ENCODE data around the gene RHAG.
"Not testable (repeated sequence)": the region's sequence is repeated elsewhere in the genome, so short reads cannot be mapped to it uniquely, and the experiment has no call there.

RHAG gene

DNA sequence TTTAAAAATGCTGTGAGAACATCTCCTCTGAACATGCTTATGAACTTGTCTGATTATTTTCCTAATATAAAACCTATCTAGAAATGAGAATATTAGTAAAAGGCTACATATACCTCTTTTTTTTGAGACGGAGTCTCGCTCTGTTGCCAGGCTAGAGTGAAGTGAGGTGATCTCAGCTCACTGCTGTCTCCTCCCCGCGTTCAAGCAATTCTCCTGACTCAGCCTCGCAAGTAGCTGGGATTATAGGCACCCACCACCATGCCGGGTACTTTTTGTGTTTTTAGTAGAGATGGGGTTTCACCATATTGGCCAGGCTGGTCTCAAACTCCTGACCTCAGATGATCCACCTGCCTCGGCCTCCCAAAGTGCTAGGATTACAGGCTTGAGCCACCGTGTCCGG lies 28.4 kb downstream of the RHAG start:
- not testable (repeated sequence) for H3K27ac ChIP-seq (ENCODE audit: low read depth, low read length); H3K9me3 ChIP-seq (ENCODE audit: control insufficient read depth, insufficient read depth, low read depth, low read length); H3K36me3 ChIP-seq (ENCODE audit: control insufficient read depth, insufficient read depth, low read length); H3K9ac ChIP-seq (ENCODE audit: low read length); H3K4me1 ChIP-seq (ENCODE audit: control insufficient read depth, insufficient read depth, low read length); H3K27me3 ChIP-seq (ENCODE audit: control insufficient read depth, insufficient read depth, low read length); H3K4me3 ChIP-seq (ENCODE audit: low read depth, low read length)

DNA sequence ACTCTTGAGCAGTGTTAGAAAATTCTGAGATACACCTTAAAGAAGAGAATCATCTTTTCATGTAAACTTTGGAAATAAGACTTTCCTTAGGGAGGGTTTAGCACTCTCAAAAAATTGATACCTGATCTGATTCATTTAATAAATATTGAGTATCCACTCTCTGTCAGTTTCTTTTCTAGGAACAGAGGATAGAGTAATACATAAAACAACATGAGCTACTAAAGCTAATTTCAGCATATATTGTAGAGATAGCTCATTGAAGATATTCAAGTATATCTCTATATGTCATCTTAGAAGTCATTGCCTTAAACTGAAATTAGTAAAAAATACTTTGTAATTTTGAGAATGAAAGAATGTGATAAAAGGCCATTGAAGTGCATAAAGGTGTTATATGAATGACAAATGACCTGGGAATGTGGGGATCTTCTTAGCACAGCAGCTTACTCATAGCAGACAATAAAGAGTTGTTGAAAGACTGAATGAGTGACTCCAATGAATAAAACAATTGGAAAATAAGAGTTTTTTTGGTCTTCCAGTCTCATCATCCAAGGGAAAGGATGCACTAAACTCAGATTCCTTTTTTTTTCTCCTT lies 29.2 kb downstream of the RHAG start:
- Histone ChIP-seq H3K27me3 (ENCODE audit: control insufficient read depth, insufficient read depth, low read length) (no peaks in the 10 kb centered on the region), H3K27ac (ENCODE audit: low read depth, low read length) (no peak overlapping the region), H3K9me3 (ENCODE audit: control insufficient read depth, insufficient read depth, low read depth, low read length) (no peaks in the 10 kb centered on the region), H3K4me3 (ENCODE audit: low read depth, low read length) (no peak overlapping the region), H3K4me1 (ENCODE audit: control insufficient read depth, insufficient read depth, low read length) (peaks cover 4% of the 10 kb centered on the region; the same call in 1 of the 2 replicates), H3K36me3 (ENCODE audit: control insufficient read depth, insufficient read depth, low read length) (no peaks in the 10 kb centered on the region), H3K9ac (ENCODE audit: low read length) (no peak overlapping the region)

DNA sequence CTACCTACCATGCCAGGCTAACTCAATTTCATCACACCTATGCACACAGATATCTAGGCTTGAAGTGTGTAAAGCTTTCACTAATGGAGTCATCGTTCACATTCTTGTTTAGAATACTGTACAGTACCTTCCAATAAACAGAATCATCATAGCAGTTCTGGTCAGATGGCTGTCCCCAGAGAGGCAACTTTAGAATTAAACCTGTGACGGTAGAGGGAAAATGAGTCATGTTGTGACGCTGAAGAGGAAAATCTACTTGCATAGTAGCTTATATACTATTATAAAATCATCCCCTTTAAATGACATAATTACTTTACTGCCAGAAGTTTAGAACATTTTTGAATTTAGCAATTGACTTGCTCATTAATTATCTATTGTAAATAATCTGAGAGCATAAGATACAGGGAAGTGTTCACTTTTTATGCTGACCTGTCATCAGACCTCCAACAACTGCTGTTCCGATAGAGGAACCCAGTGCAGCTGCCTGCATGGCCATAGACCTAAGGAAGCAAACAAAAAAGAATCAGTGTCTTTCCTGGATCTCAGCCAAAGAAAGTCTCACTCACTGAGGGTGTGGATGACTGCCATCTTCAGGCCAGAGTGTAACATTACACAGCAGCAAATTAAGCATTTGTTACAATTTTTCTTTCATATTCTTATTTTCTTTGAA lies 29.8 kb downstream of the RHAG start:
- Histone ChIP-seq H3K4me1 (ENCODE audit: control insufficient read depth, insufficient read depth, low read length) (peaks cover 4% of the 10 kb centered on the region; the same call in 1 of the 2 replicates), H3K36me3 (ENCODE audit: control insufficient read depth, insufficient read depth, low read length) (no peaks in the 10 kb centered on the region), H3K27ac (ENCODE audit: low read depth, low read length) (no peak overlapping the region), H3K27me3 (ENCODE audit: control insufficient read depth, insufficient read depth, low read length) (no peaks in the 10 kb centered on the region), H3K4me3 (ENCODE audit: low read depth, low read length) (no peak overlapping the region), H3K9ac (ENCODE audit: low read length) (no peak overlapping the region), H3K9me3 (ENCODE audit: control insufficient read depth, insufficient read depth, low read depth, low read length) (no peaks in the 10 kb centered on the region)

DNA sequence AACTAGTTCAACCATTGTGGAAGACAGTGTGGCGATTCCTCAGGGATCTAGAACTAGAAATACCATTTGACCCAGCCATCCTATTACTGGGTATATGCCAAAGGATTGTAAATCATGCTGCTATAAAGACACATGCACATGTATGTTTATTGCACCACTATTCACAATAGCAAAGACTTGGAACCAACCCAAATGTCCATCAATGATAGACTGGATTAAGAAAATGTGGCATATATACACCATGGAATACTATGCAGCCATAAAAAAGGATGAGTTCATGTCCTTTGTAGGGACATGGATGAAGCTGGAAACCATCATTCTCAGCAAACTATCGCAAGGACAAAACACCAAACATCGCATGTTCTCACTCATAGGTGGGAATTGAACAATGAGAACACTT lies 32.6 kb downstream of the RHAG start:
- H3K36me3 ChIP-seq (ENCODE audit: control insufficient read depth, insufficient read depth, low read length); H3K9me3 ChIP-seq (ENCODE audit: control insufficient read depth, insufficient read depth, low read depth, low read length); H3K27me3 ChIP-seq (ENCODE audit: control insufficient read depth, insufficient read depth, low read length); H3K4me1 ChIP-seq (ENCODE audit: control insufficient read depth, insufficient read depth, low read length); H3K27ac ChIP-seq (ENCODE audit: low read depth, low read length); H3K4me3 ChIP-seq (ENCODE audit: low read depth, low read length); H3K9ac ChIP-seq (ENCODE audit: low read length): not testable (repeated sequence)

DNA sequence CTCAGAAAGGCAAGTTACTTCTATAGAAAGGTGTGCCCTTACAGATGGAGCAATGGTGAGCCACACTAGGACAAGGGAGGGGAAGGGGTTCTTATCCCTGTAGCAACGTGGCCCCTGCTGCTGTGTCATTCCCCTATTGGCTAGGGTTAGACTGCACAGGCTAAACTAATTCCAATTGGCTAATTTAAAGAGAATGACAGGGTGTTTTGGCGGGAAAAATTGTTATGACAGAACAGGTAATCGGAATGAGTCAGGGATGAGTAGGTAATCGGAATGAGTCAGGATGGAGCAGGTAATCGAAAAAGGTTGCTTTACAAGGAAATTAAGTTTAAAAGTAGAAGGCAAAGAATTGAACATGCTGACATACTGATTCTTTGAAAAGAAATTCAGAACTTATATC lies 49.4 kb downstream of the RHAG start:
- H3K9ac ChIP-seq (ENCODE audit: low read length); H3K4me3 ChIP-seq (ENCODE audit: low read depth, low read length); H3K4me1 ChIP-seq (ENCODE audit: control insufficient read depth, insufficient read depth, low read length); H3K36me3 ChIP-seq (ENCODE audit: control insufficient read depth, insufficient read depth, low read length); H3K9me3 ChIP-seq (ENCODE audit: control insufficient read depth, insufficient read depth, low read depth, low read length); H3K27me3 ChIP-seq (ENCODE audit: control insufficient read depth, insufficient read depth, low read length); H3K27ac ChIP-seq (ENCODE audit: low read depth, low read length): not testable (repeated sequence)

DNA sequence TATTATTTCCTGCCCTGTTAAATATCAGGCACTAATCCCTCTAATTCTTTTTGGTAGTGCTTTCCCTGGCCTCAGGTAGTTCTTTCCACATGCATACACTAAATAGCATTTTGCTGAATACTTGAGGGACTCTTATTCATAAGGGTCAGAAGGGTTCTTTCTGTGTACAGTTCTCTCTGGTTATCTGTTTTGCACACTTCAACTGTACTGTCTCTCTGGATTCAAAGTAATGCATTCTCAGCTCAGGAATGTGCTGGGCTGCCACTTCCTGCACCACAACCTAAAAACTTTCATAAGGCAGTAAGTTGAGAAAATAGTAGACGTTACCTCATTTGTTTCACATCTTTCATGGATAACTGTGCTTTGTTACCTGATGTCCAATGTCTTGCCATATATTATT lies 54.1 kb downstream of the RHAG start:
- no peaks in the 10 kb centered on the region for H3K36me3 ChIP-seq (ENCODE audit: control insufficient read depth, insufficient read depth, low read length)
- H3K27ac ChIP-seq (ENCODE audit: low read depth, low read length), result no peak overlapping the region
- H3K27me3 ChIP-seq (ENCODE audit: control insufficient read depth, insufficient read depth, low read length), result no peaks in the 10 kb centered on the region
- H3K4me3 ChIP-seq (ENCODE audit: low read depth, low read length), result no peak overlapping the region
- peaks cover 3% of the 10 kb centered on the region; the same call in 1 of the 2 replicates for H3K4me1 ChIP-seq (ENCODE audit: control insufficient read depth, insufficient read depth, low read length)
- H3K9ac ChIP-seq (ENCODE audit: low read length), result no peak overlapping the region
- H3K9me3 ChIP-seq (ENCODE audit: control insufficient read depth, insufficient read depth, low read depth, low read length), result no peaks in the 10 kb centered on the region

DNA sequence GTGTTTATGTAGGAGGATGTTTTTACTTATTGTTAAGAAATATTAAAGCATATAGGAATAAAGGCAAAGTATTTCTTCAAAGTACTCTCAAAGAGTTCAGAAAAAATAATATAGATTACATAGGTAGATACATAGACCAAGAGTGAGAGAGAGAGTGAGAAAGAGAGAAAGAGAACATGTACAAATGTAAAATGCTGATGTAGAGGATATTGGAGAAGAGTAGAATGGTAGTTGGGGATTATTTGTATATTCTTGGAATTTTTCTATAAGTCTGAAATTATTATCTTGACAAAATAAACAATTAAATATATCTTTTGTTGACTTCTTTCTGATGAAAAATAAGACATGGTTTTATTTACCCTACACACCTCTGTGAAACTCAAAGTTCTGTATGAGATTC lies 57.0 kb downstream of the RHAG start:
- Histone ChIP-seq H3K36me3 (ENCODE audit: control insufficient read depth, insufficient read depth, low read length) (no peaks in the 10 kb centered on the region), H3K9ac (ENCODE audit: low read length) (no peak overlapping the region), H3K27ac (ENCODE audit: low read depth, low read length) (no peak overlapping the region), H3K27me3 (ENCODE audit: control insufficient read depth, insufficient read depth, low read length) (no peaks in the 10 kb centered on the region), H3K9me3 (ENCODE audit: control insufficient read depth, insufficient read depth, low read depth, low read length) (no peaks in the 10 kb centered on the region), H3K4me1 (ENCODE audit: control insufficient read depth, insufficient read depth, low read length) (no peaks in the 10 kb centered on the region), H3K4me3 (ENCODE audit: low read depth, low read length) (no peak overlapping the region)

DNA sequence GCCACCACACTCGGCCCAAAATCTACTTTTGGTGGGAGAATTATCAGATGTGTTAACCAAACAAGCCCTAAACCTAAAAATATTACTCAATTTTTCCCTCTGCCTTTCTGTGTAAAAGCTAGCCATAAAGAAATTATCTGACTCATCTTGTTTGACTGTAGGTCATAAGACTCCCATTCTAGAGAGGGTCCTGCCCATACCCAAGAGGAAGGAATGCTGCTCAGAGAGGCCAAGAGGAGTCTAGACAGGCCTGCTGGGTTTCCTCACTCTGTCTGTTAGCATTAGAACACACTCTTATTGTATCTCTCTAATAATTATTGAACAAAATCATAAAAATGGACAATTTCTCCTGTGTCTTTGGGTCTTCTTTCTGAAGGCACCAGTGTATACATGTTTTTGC lies 60.0 kb downstream of the RHAG start:
- Histone ChIP-seq H3K36me3 (ENCODE audit: control insufficient read depth, insufficient read depth, low read length) (no peaks in the 10 kb centered on the region), H3K27me3 (ENCODE audit: control insufficient read depth, insufficient read depth, low read length) (peaks cover 15% of the 10 kb centered on the region), H3K4me3 (ENCODE audit: low read depth, low read length) (no peak overlapping the region), H3K27ac (ENCODE audit: low read depth, low read length) (no peak overlapping the region), H3K9me3 (ENCODE audit: control insufficient read depth, insufficient read depth, low read depth, low read length) (no peaks in the 10 kb centered on the region), H3K4me1 (ENCODE audit: control insufficient read depth, insufficient read depth, low read length) (no peaks in the 10 kb centered on the region), H3K9ac (ENCODE audit: low read length) (no peak overlapping the region)

DNA sequence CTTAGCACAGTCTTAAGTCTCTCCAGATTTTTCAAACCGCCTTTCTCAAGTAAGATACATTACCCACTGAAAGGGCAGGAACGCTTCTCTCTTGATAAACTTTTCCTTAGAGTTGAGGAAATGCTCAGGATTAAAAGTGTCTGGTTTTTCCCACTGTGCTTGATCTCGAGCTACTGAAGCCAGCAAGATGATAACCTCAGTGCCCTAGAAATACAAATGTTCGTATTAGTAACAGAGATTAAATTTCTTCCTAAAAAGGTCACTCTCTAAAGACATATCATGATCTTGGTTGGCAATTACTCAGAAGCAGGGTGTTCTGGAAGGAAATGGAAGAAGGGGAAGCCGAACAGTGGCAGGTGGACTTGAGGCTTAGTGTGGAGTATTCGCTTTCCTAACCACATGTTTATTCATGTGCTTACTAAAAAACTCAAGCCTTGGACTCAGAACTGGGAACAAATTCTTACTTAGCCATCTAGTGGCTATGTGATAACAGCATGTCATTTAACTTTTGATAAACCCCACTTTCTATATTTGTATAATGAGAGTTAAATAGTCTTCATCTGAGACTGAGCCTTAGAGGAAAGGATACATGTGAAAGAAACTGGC lies 66.1 kb downstream of the RHAG start:
- Histone ChIP-seq H3K4me1 (ENCODE audit: control insufficient read depth, insufficient read depth, low read length) (no peaks in the 10 kb centered on the region), H3K27ac (ENCODE audit: low read depth, low read length) (no peak overlapping the region)

DNA sequence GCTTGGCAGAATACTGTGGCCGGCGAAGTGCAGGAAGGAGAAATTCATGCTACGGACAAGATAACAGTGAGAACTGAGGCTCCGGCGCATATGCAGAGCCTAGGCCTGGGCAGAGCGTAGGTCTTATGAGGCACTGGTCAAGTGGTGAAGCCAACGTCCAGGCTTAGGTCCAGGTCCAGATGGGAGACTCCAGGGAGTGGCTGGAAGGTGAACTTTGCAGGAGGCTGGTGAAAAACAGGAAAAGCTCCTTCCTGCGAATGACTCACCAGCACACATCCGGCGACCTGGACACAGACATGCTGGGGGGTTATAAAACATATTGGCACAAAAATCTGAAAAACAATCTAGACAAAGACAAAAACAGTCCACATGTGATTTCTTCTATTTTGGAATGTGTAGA lies 70.8 kb downstream of the RHAG start:
- Histone ChIP-seq H3K36me3 (ENCODE audit: control insufficient read depth, insufficient read depth, low read length) (no peaks in the 10 kb centered on the region), H3K27ac (ENCODE audit: low read depth, low read length) (no peak overlapping the region), H3K4me1 (ENCODE audit: control insufficient read depth, insufficient read depth, low read length) (no peaks in the 10 kb centered on the region), H3K9me3 (ENCODE audit: control insufficient read depth, insufficient read depth, low read depth, low read length) (no peaks in the 10 kb centered on the region), H3K27me3 (ENCODE audit: control insufficient read depth, insufficient read depth, low read length) (peaks cover 72% of the 10 kb centered on the region), H3K9ac (ENCODE audit: low read length) (no peak overlapping the region), H3K4me3 (ENCODE audit: low read depth, low read length) (no peak overlapping the region)

More for the DNA sequence above, 66.1 kb downstream of the RHAG start:
- Histone ChIP-seq H3K9me3 (ENCODE audit: control insufficient read depth, insufficient read depth, low read depth, low read length) (no peaks in the 10 kb centered on the region), H3K9ac (ENCODE audit: low read length) (no peak overlapping the region), H3K36me3 (ENCODE audit: control insufficient read depth, insufficient read depth, low read length) (no peaks in the 10 kb centered on the region), H3K4me3 (ENCODE audit: low read depth, low read length) (no peak overlapping the region), H3K27me3 (ENCODE audit: control insufficient read depth, insufficient read depth, low read length) (peaks cover 47% of the 10 kb centered on the region)

DNA sequence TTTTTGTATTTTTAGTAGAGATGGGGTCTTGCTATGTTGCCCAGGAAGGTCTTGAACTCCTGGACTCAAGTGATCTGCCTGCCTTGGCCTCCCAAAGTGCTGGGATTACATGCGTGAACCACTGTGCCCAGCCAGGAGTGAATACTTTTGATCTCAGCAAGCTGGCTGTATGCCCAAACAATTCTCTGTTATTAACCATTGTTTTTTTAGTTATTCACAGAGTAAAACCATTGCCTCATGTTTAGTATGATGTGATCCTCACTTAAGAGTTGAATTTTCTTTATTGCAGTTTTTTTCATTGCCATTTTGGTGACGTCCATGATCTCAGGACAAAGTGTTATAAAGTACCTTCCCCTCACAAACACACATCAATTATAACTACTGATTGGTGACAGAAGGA lies 71.4 kb downstream of the RHAG start:
- Histone ChIP-seq H3K36me3 (ENCODE audit: control insufficient read depth, insufficient read depth, low read length) (no peaks in the 10 kb centered on the region), H3K27ac (ENCODE audit: low read depth, low read length) (no peak overlapping the region), H3K27me3 (ENCODE audit: control insufficient read depth, insufficient read depth, low read length) (peaks cover 72% of the 10 kb centered on the region), H3K9me3 (ENCODE audit: control insufficient read depth, insufficient read depth, low read depth, low read length) (no peaks in the 10 kb centered on the region), H3K4me3 (ENCODE audit: low read depth, low read length) (no peak overlapping the region), H3K9ac (ENCODE audit: low read length) (no peak overlapping the region), H3K4me1 (ENCODE audit: control insufficient read depth, insufficient read depth, low read length) (no peaks in the 10 kb centered on the region)
